SK-N-MC (cell line): ENCODE measurements around the gene PARD3B.
"Not testable (repeated sequence)": the region's sequence is repeated elsewhere in the genome, so short reads cannot be mapped to it uniquely, and the experiment has no call there.

Experiments
- DNase-seq: peaks from one replicate; pipeline ENCODE4 v3.0.0-alpha.2; 2011; ENCODE audit warnings: low read depth, low spot score
- H3K27ac ChIP-seq: fragments of 200-600 bp; sonication (generic); 2 replicates; pipeline ENCODE4 v1.5.1; 2016; ENCODE audit warnings: mixed run types
- H3K36me3 ChIP-seq: fragments of 200-600 bp; sonication (generic); 2 replicates; pipeline ENCODE4 v1.6.1; 2017; ENCODE audit warnings: antibody characterized with exemption, low read length, mixed read lengths; ENCODE audit not compliant: insufficient read depth
- H3K4me3 ChIP-seq: fragments of 200-600 bp; sonication (generic); 2 replicates; pipeline ENCODE4 v1.5.1; 2016
- H3K9ac ChIP-seq: fragments of 200-600 bp; sonication (generic); 2 replicates; pipeline ENCODE4 v1.8.0; 2017; ENCODE audit warnings: mixed run types, mixed read lengths; ENCODE audit not compliant: insufficient read length
- H3K9me3 ChIP-seq: fragments of 200-600 bp; sonication (generic); 2 replicates; pipeline ENCODE4 v1.6.1; 2017; ENCODE audit warnings: low read depth, mild to moderate bottlenecking, antibody characterized with exemption, low read length, moderate library complexity, mixed read lengths
- EZH2 ChIP-seq: fragments of 200-600 bp; sonication (generic); IDR thresholded peaks from one replicate; pipeline ENCODE4 v1.6.1; 2017; ENCODE audit warnings: antibody characterized with exemption
- FOXP2 ChIP-seq: optimal IDR thresholded peaks from 2 replicates; pipeline ENCODE3; 2011; ENCODE audit warnings: mild to moderate bottlenecking, moderate library complexity; ENCODE audit not compliant: insufficient read depth; ENCODE audit errors: extremely low read length, control extremely low read depth
- POLR2AphosphoS5 ChIP-seq: IDR thresholded peaks from 2 replicates; pipeline ENCODE4 v1.6.1; 2012; ENCODE audit warnings: mild to moderate bottlenecking, low read depth, low read length, borderline replicate concordance

Gene PARD3B

DNA sequence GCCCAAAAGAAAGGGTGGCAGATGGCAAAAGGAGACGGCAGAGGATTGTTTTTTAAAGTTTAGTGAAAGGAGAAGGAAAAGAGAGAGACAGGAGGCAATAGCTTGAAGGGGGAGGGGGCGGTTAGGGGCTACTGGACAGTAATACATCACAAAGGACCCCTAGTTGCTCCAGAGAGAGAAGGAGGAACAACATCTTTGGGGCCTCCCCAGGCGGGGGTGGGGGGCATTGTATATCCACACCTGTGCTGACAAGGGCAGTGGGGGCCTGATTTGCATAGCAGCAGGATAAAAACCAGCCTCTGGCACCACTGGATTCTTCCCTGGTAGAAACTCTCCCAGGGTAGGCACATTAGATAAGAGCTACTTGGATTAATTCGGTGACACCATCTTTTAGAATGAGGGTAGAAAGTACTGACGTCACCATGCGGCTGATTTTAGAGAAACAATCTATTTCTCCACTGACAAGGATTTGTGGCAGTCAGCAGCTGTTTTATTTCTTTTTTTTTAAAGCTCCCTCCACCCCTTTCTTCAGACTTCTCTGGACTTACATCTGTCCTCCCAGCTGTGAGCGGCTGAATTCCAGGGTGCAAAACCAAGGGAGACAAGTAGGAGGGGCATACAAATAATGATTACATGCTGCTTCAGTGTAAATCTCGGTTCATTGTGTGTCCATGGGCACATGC is 937.3 kb downstream of the PARD3B start:
- H3K4me3 ChIP-seq, result no peak overlapping the region
- DNase-seq, result no peak
- no peak overlapping the region for H3K9ac ChIP-seq
- no peaks in the 10 kb centered on the region for H3K36me3 ChIP-seq
- no peaks in the 10 kb centered on the region for H3K9me3 ChIP-seq
- no peak overlapping the region for H3K27ac ChIP-seq
- no peak for TF ChIP-seq EZH2
- no peak for TF ChIP-seq POLR2AphosphoS5
- no peak for TF ChIP-seq FOXP2

DNA sequence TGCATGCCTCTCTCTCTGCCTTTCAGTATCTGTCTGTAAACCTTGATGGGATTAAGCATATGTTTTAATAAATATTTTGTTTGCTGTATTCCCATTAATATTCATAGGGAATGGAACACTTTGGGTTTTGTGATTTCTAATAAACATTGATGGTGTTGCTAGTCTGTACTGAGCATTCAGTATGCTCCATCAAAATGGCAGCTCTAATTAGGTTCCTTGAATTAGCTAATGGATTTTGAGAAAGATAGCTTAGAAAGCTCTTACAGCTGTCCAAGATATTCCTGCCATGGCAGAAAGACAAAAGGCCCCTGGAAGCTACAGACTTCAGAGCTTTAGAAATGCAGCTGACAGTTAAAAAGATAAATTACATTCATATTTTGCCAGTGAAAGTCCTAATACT is 937.8 kb downstream of the PARD3B start:
- Histone ChIP-seq H3K9me3 (no peaks in the 10 kb centered on the region), H3K4me3 (no peak overlapping the region), H3K9ac (no peak overlapping the region), H3K36me3 (no peaks in the 10 kb centered on the region), H3K27ac (no peak overlapping the region)
- no peak for DNase-seq
- TF ChIP-seq POLR2AphosphoS5, result no peak
- no peak for TF ChIP-seq FOXP2
- TF ChIP-seq EZH2, result no peak

DNA sequence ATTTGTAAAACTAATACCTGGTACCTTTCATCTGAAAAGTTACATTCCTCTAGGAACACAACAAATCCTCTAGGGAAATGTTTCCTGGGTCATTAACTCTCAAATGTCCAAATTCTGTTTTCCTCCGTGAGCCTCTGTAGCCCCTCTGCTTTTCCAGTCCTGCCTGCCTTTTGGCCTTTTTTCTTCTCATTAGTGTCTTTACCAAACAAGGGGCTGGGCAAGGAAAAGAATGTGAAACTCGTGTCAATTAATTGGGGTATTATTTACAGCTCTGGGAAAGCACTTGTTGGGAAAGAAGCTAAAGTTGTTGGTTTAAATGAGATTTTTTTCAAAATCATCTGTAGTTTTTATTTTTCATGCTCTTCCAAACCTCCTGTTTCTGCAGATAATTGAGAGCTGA is 938.9 kb downstream of the PARD3B start:
- Histone ChIP-seq H3K9me3 (no peaks in the 10 kb centered on the region), H3K4me3 (no peak overlapping the region), H3K36me3 (no peaks in the 10 kb centered on the region), H3K27ac (no peak overlapping the region), H3K9ac (no peak overlapping the region)
- TF ChIP-seq EZH2 (no peak), POLR2AphosphoS5 (no peak), FOXP2 (no peak)
- no peak for DNase-seq

DNA sequence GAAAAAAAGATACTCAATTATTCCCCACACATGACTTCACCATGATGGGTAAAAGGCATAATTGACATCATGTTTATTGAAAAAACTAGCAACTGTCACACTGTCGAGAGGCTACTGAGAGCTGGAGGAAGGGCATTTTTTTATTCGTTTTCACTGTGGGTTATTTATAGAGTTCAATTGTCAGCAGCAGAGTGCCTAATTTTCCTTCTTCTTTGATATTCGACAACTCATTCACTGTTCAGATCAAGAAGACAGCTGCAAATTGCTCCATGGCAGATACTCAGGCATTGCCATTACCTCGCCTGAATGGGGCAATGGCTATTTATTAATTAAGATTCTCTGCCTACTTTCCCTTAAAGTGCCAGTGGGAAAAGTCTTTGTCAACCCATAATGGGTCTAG is 939.5 kb downstream of the PARD3B start:
- H3K9me3 ChIP-seq, result no peaks in the 10 kb centered on the region
- no peak for DNase-seq
- H3K36me3 ChIP-seq, result no peaks in the 10 kb centered on the region
- no peak overlapping the region for H3K9ac ChIP-seq
- TF ChIP-seq EZH2 (no peak), POLR2AphosphoS5 (no peak), FOXP2 (no peak)
- H3K27ac ChIP-seq, result no peak overlapping the region
- H3K4me3 ChIP-seq, result no peak overlapping the region

DNA sequence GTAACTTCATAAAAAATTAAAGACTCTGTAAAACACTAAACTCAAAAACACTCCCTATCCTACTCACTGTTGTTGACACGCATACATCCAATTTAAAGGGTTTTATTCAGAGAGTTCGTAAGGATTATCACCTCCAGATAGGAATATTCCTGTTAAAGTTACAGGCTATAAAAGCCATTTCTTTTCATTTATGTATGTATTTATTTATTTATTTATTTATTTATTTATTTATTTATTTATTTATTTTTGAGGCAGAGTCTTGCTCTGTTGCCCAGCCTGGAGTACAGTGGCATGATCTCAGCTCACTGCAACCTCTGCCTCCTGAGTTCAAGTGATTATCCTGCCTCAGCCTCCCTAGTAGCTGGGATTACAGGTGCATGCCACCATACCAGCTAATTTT is 948.3 kb downstream of the PARD3B start:
- H3K9me3 ChIP-seq, H3K27ac ChIP-seq, DNase-seq, H3K4me3 ChIP-seq, H3K9ac ChIP-seq, H3K36me3 ChIP-seq: not testable (repeated sequence)

DNA sequence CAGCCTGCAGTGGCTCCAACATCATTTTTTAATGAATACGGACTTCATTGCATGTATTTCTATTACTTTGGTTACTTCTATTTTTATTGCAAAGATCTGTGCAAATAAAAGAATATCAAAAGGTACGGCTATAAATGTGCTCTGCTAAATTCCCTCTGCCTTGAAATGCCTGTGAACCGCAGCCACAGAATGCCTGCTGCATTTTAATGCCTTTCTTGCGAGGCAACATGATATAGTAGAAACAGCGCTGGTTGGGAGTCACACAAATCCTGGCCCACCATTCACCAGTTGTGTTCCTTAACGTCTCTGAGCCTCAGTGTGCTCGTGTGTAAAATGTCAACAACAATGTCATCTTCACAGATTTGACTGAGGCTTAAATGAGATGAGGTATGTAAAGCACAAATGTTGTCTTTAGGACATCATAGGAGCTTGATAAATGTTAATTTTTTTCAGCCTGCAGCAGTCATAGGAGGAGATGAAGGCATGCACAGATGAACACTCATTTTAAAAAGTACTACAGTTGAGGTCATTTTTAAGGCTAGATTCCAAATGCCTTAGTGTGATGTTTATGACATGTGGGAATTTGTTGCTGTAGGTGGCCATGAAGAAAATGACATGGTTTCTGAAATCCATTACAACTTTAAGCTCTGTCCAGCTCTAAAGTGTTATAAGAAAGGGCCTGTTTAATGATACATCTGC is 949.4 kb downstream of the PARD3B start:
- no peak for TF ChIP-seq POLR2AphosphoS5
- no peak for TF ChIP-seq FOXP2
- H3K27ac ChIP-seq, result no peak overlapping the region
- no peaks in the 10 kb centered on the region for H3K36me3 ChIP-seq
- no peak for DNase-seq
- H3K9ac ChIP-seq, result no peak overlapping the region
- no peak overlapping the region for H3K4me3 ChIP-seq
- H3K9me3 ChIP-seq, result no peaks in the 10 kb centered on the region

DNA sequence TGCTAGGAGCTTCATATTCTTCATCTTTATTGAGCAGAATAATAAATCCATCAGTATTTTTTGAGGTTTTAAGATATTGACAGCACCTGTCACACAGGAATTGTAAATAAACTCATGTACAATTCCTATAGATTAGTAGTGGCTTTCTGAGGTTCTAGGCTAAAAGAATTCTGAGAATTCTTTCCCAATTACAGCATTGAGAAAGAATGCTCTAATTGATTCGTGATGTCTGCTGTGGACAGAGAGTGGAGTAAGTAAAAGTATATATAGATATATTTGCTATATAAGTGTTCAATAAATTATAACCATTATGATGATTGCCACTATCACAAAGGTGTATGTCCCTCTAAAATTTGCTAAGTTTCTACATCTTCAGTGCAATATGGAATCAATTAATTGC is 950.5 kb downstream of the PARD3B start:
- Histone ChIP-seq H3K36me3 (no peaks in the 10 kb centered on the region), H3K27ac (no peak overlapping the region), H3K9ac (no peak overlapping the region), H3K9me3 (no peaks in the 10 kb centered on the region), H3K4me3 (no peak overlapping the region)
- no peak for TF ChIP-seq POLR2AphosphoS5
- TF ChIP-seq FOXP2, result no peak
- no peak for TF ChIP-seq EZH2
- no peak for DNase-seq

DNA sequence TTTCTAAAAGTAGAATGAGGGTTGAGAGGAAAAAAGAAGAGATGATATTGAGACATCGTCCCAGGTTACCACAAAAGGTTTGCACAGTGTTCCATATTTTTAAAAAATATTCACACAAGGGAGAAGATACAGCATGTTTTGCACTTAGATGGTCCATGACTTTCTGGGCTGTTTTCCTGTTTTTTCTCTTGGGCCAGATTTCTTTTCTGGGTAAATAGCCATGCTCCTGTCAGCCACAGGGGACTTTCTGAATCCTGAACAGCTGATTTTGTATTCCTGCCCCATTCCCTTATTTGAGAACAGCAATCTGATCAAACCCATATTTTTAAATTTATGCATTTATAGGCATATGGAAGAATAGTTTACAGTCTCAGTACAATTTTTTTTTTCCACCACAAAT is 951.1 kb downstream of the PARD3B start:
- Histone ChIP-seq H3K9ac (no peak overlapping the region), H3K4me3 (no peak overlapping the region), H3K9me3 (no peaks in the 10 kb centered on the region), H3K36me3 (no peaks in the 10 kb centered on the region), H3K27ac (no peak overlapping the region; the same call in 1 of the 2 replicates)
- no peak for DNase-seq
- TF ChIP-seq FOXP2 (no peak), POLR2AphosphoS5 (no peak), EZH2 (no peak)

DNA sequence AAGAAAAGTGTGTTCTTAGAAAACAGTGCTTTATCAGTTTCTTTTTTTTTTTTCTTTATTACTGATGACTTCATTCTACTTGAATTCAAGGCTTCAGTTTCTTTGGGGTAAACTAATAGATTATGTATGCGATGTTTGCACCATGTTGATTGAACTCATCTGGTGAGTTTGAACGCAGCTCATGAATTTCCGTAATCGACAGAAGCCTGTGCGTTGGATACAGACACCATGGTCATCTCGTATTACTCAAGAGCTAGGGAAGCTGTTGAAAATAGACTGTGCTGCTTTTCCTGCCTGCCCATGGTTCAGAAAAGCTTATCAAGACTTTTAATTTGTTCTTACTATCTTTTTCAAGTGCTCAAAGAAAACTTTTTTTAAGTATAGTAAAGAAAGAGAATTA is 951.5 kb downstream of the PARD3B start:
- no peak for DNase-seq
- H3K9ac ChIP-seq, result no peak overlapping the region
- H3K36me3 ChIP-seq, result no peaks in the 10 kb centered on the region
- no peaks in the 10 kb centered on the region for H3K9me3 ChIP-seq
- no peak overlapping the region for H3K27ac ChIP-seq
- TF ChIP-seq FOXP2, result no peak
- TF ChIP-seq EZH2, result no peak
- TF ChIP-seq POLR2AphosphoS5, result no peak
- no peak overlapping the region for H3K4me3 ChIP-seq

DNA sequence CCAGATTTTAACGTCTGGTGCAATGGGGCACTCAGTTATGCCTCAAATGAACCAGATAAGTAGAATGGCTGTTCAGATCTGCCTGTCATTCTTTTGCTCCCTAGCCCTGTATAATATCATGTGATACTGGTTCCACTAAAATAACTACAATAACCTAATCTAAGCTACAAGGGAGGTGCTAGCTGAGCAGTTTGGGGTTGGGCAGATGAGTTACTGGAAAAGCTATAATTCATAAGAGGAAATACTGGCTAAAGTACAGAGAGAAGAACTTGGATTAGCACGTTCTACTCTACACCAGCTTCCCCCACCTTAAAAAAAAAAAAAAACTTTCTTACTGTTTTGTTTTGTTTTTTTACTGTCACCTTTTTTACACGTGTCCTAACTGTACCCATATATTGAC is 953.7 kb downstream of the PARD3B start:
- no peak for TF ChIP-seq FOXP2
- TF ChIP-seq EZH2, result no peak
- TF ChIP-seq POLR2AphosphoS5, result no peak
- Histone ChIP-seq H3K9me3 (no peaks in the 10 kb centered on the region), H3K9ac (no peak overlapping the region), H3K4me3 (no peak overlapping the region), H3K36me3 (no peaks in the 10 kb centered on the region), H3K27ac (no peak overlapping the region)
- DNase-seq, result no peak
